Activated CD4-positive, alpha-beta T cell treated with anti-CD3 and anti-CD28 coated beads for 36 hours (primary cell): Measurements from ENCODE around the gene PRKAG2. TPM values are rescaled to one million over a fixed set of nuclear protein-coding genes. Genes with fewer than 3 reads are reported as not detected.

Experiments
- ATAC-seq: fragments of 200-7000 bp; cut with Tn5 transposase; one replicate; pipeline ENCODE4 v1.10.0; 2021; ENCODE audit warnings: mild to moderate bottlenecking, moderate library complexity
- CTCF ChIA-PET: fragments of 350-600 bp; sonication (Branson Sonifier 250); formaldehyde crosslinking; loops from one replicate; lab custom pipeline; 2021; ENCODE audit warnings: antibody characterized with exemption; lab: Charles Lee
- POLR2A ChIA-PET: fragments of 350-600 bp; sonication (Branson Sonifier 250); formaldehyde crosslinking; loops from one replicate; lab custom pipeline; 2021; ENCODE audit warnings: antibody characterized with exemption, inconsistent platforms; lab: Charles Lee
- DNase-seq: peaks from one replicate; pipeline ENCODE4 v3.0.0-alpha.2; 2020
- H3K27ac Mint-ChIP-seq: one replicate; pipeline ENCODE4 v1.8.0; 2021; ENCODE audit warnings: mixed read lengths
- H3K27me3 Mint-ChIP-seq: one replicate; pipeline ENCODE4 v1.8.0; 2021; ENCODE audit warnings: mixed read lengths
- H3K36me3 Mint-ChIP-seq: one replicate; pipeline ENCODE4 v1.8.0; 2021; ENCODE audit warnings: low read depth, mixed read lengths
- H3K4me1 Mint-ChIP-seq: one replicate; pipeline ENCODE4 v1.8.0; 2021; ENCODE audit warnings: mixed read lengths
- H3K4me3 Mint-ChIP-seq: one replicate; pipeline ENCODE4 v1.8.0; 2021; ENCODE audit warnings: mild to moderate bottlenecking, moderate library complexity, mixed read lengths
- H3K9me3 Mint-ChIP-seq: one replicate; pipeline ENCODE4 v1.8.0; 2021; ENCODE audit warnings: low read depth, mixed read lengths
- intact Hi-C, 2 experiments: fragments of 100-400 bp; cut with DNase I in 1 of 2; cut with micrococcal nuclease in 1 of 2; formaldehyde crosslinking; loops; one replicate each; pipeline versions ENCODE4 v1.14.2 to v1.15.1; 2022 to 2024; cut with DNase I, micrococcal nuclease
- total RNA-seq, 2 experiments: library from RNA; stranded (reverse); gene quantifications; one replicate each; pipeline ENCODE4 v1.2.3, GENCODE V29; 2021

The PRKAG2 gene
- total RNA-seq, 2 experiments from 2014 or later: 19.6 to 21.5 TPM

DNA sequence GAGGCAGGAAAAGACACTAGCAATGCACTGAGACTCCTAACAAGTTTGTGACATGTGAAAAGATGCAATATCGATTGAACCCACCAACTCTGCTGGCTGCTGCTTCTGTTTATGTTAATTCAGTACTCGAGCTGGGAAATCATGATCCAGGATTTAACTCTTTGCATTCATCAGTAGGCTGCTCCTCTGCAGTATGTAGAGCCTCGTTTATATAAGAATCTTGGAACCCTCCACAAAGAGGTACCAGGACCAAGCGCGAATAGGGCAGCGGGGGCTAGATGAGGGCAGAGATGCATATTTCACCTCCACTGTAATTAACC is 7.8 kb downstream of the PRKAG2 start:
- ATAC-seq (no peak), DNase-seq (no peak)
- H3K27me3 Mint-ChIP-seq: no peaks in the 10 kb centered on the region
- ChIA-PET POLR2A (interaction anchor here (0.6 kb wide), 1 partner anchor 15 kb away, joined by 4 read pairs; no protein-coding TSS in a partner anchor), CTCF (interaction anchor here (0.7 to 1.8 kb wide), 2 partner anchors 86 to 236 kb away, joined by 3 to 6 read pairs; no protein-coding TSS in a partner anchor)
- H3K36me3 Mint-ChIP-seq: no peaks in the 10 kb centered on the region
- H3K4me1 Mint-ChIP-seq: peaks cover 12% of the 10 kb centered on the region
- H3K27ac Mint-ChIP-seq: no peak overlapping the region
- intact Hi-C loops: no loop called here
- no peaks in the 10 kb centered on the region for H3K9me3 Mint-ChIP-seq
- no peak overlapping the region for H3K4me3 Mint-ChIP-seq

DNA sequence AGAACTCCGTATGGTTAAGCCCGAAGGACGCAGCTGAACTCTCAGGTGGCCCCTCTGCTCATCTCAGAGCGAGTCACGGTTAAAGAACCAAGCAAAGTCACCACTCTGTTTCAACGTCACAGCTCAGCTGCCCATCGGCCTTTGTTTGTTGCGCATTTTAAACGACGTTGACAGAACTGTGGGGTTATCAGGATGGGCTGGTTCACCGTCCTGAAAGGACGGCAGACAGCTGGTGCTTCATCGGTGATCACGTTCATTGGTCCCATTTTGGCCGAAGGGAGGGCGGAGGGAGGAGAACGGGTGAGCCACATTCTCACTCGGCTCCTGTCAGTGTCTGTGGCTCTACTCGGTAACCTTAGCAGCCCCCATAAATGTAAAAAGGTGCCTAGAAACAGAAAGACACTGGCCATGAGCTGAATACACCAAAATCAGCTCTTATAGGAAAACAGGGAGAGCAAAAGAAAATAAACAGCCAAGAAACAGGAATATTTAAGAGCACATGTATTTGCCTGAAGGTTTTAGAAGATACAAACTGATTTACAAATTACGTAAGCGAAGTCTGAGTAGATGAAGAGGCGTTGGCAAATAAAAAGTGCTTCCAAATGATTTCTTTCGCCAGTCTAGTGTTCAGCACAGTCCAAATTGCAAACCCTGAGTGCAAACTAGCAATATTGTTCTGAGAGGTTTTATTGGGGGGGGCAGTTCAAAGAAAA is 8.4 kb downstream of the PRKAG2 start:
- Mint-ChIP-seq H3K9me3 (no peaks in the 10 kb centered on the region), H3K27ac (no peak overlapping the region), H3K4me1 (peaks cover 10% of the 10 kb centered on the region), H3K4me3 (no peak overlapping the region), H3K27me3 (no peaks in the 10 kb centered on the region), H3K36me3 (no peaks in the 10 kb centered on the region)
- intact Hi-C loops: no loop called here
- CTCF ChIA-PET: interaction anchor here (0.6 to 1.8 kb wide), 4 partner anchors 60 to 235 kb away, joined by 3 to 6 read pairs (median 3); no protein-coding TSS in a partner anchor
- DNase-seq: no peak
- ATAC-seq: no peak
- POLR2A ChIA-PET: interaction anchor here (0.6 kb wide), 2 partner anchors 14 to 257 kb away, joined by 4 to 6 read pairs; no protein-coding TSS in a partner anchor

DNA sequence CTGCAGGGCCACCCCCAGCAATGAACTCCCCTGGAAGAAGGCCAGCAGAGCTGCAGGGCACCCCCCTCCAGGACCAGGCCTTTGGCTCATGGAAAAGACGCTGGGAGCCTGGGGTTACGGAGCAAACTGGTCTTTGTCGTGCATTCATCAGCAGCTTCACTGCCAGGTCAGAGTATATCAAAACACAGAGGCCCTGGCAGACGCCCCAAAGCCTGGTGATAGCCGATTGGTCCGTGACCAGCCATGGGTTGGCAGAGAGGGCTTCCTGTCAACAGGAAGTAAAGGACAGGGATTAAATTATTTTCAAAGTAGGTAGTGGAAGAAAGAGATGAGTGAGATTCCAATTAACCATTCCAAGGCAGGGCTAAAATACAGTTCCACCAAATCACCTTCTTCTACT is 9.0 kb downstream of the PRKAG2 start:
- no peak for DNase-seq
- H3K27ac Mint-ChIP-seq: no peak overlapping the region
- no peaks in the 10 kb centered on the region for H3K9me3 Mint-ChIP-seq
- POLR2A ChIA-PET: interaction anchor here (0.6 kb wide), 1 partner anchor 258 kb away, joined by 6 read pairs; no protein-coding TSS in a partner anchor
- H3K36me3 Mint-ChIP-seq: no peaks in the 10 kb centered on the region
- intact Hi-C loops: no loop called here
- H3K27me3 Mint-ChIP-seq: no peaks in the 10 kb centered on the region
- CTCF ChIA-PET: interaction anchor here (0.6 to 1.8 kb wide), 3 partner anchors 61 to 178 kb away, joined by 3 to 6 read pairs (median 3); no protein-coding TSS in a partner anchor
- no peak overlapping the region for H3K4me3 Mint-ChIP-seq
- ATAC-seq: no peak
- peaks cover 9% of the 10 kb centered on the region for H3K4me1 Mint-ChIP-seq

DNA sequence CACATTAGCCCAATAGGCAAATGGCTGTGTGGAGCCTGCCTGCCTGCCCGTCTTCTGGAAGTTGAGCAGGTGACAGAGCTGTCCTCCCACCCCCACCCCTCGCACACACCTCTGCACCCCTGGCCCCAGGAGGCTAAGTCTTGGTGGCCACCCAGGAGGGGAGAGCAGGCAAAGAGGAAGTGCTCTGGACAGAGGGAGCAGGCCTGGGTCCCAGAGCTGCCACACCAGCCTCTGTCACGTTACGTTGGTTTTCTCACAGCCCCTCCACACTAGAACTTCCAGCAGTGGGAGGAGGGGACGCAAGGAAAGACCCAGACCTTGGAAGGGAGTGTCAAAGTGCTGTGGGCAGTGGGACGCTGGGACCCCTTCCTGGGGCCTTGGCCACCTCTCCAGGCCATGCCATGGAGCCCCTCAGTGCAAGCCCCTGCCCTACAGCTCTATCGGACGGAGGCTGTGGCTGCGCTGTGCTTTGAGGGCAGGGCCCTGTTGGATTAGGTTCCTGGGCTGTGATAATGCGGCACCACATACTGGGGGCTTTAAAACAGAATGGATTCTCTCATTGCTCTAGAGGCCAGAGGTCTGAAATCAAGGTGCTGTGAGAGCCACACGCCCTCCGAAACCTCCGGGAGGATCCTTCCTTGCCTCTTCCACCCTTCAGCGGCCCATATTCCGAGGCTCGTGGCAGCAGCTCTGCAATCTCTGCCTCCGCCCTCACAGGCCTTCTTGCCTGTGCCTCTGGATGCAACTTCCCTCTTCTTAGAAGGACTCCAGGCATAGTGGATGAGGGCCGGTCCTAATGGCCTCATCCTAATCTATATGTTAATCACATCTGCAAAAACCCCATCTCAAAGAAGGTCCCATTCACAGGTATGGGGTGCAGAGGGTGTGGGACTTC is 9.9 kb downstream of the PRKAG2 start:
- H3K4me3 Mint-ChIP-seq: no peak overlapping the region
- H3K27me3 Mint-ChIP-seq: no peaks in the 10 kb centered on the region
- CTCF ChIA-PET: interaction anchor here (1.0 kb wide), 1 partner anchor 67 kb away, joined by 3 read pairs; no protein-coding TSS in a partner anchor
- H3K4me1 Mint-ChIP-seq: peaks cover 7% of the 10 kb centered on the region
- DNase-seq: no peak
- POLR2A ChIA-PET: no interaction called here
- no peaks in the 10 kb centered on the region for H3K9me3 Mint-ChIP-seq
- no peaks in the 10 kb centered on the region for H3K36me3 Mint-ChIP-seq
- intact Hi-C loops: no loop called here
- no peak for ATAC-seq
- no peak overlapping the region for H3K27ac Mint-ChIP-seq

DNA sequence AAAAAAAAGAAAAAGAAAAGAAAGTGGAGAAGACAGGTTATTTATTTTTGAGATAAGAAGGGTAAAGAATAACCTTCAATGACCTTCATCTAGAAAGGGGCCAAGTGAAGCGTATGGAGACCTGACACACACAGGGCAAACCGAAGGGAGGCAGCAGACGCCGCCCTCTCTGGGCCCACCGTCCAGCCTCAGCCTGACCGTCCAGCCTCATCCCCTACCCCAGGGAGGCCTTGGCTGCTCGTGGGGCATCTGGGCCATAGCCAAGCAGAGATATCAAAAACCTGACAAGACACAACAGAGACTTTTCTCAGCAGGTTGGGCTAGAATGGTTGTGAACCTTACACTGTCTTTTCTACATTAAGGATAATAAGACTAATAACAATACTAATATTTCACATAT is 10.9 kb downstream of the PRKAG2 start:
- no peak overlapping the region for H3K4me3 Mint-ChIP-seq
- intact Hi-C loops: no loop called here
- DNase-seq: no peak
- H3K36me3 Mint-ChIP-seq: no peaks in the 10 kb centered on the region
- H3K9me3 Mint-ChIP-seq: no peaks in the 10 kb centered on the region
- ChIA-PET CTCF (interaction anchor here (0.6 to 1.0 kb wide), 2 partner anchors 68 to 84 kb away, joined by 3 read pairs; no protein-coding TSS in a partner anchor), POLR2A (no interaction called here)
- no peaks in the 10 kb centered on the region for H3K27me3 Mint-ChIP-seq
- H3K27ac Mint-ChIP-seq: no peak overlapping the region
- peaks cover 2% of the 10 kb centered on the region for H3K4me1 Mint-ChIP-seq
- no peak for ATAC-seq

DNA sequence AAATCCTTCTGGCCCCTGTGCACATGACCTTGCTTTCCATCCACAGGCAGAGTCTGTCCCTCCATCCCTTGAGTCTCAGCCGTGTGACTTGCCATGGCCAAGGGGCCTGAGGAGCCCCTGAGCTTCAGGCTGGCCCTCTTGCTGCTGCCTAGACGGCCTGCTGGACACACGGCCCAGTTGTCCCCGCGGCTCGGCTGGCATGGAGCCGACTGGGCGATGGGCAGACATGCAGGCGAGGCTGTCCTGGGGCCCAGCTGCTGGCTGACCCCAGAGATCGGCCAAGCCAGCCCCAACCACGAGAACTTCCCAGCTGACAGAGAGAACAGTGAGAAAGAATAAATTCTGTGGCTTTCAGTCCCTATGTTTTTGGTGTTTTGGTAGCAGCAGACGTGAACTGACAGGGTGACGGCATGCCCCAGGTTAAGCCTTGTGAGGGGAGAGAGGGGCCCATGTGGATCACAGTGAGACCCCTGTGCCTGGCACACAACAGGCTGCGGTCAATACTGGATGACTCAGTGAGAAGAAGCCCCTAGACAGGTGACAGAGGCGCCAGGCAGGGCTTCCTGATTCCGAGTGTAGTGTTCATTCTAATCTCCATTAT is 11.7 kb downstream of the PRKAG2 start:
- Mint-ChIP-seq H3K9me3 (no peaks in the 10 kb centered on the region), H3K36me3 (no peaks in the 10 kb centered on the region), H3K4me3 (no peak overlapping the region), H3K27me3 (no peaks in the 10 kb centered on the region), H3K4me1 (no peaks in the 10 kb centered on the region), H3K27ac (no peak overlapping the region)
- no peak for DNase-seq
- intact Hi-C loops: no loop called here
- no peak for ATAC-seq
- ChIA-PET POLR2A (no interaction called here), CTCF (no interaction called here)

DNA sequence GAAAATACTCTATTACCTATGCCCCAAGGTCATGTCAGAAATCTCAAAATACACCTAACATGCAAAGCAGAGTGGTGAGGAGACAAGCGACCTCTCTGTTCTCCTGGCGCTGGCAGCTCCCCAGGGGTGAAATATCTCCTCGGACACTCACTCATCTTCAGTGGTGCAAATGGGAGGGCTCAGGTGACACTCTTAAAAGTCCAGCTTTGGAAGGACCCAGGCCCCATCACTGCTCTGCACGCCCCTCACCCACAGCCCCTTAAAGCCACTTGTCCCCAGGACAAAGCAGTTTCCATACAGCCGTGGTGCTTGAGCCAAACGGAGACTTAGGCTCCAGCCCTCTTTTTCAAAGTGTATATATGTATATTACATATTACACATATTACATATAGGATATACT is 12.4 kb downstream of the PRKAG2 start:
- ATAC-seq (no peak), DNase-seq (no peak)
- no peak overlapping the region for H3K27ac Mint-ChIP-seq
- H3K27me3 Mint-ChIP-seq: no peaks in the 10 kb centered on the region
- H3K4me3 Mint-ChIP-seq: no peak overlapping the region
- intact Hi-C loops: no loop called here
- no peaks in the 10 kb centered on the region for H3K4me1 Mint-ChIP-seq
- no peaks in the 10 kb centered on the region for H3K9me3 Mint-ChIP-seq
- ChIA-PET POLR2A (no interaction called here), CTCF (no interaction called here)
- H3K36me3 Mint-ChIP-seq: no peaks in the 10 kb centered on the region

DNA sequence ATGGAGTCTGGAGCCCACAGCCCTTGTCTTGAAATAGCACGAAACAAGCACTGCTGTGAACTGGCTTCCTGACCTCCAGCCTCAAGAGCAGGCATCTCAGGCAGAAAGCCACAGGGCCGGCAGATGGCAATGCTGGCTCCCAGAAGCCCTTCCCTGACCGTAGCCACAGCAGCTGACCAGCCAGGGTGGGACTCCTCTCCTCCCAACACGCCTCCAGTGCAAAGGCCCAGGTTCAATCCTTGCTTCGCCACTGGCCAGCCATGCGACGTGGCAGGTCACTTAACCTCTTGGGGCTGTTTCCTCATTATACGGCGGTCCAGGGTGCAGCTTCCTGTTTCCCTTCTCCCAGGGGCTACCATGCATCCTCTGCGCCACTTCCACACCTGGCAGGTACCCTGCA is 12.8 kb downstream of the PRKAG2 start:
- H3K27me3 Mint-ChIP-seq: no peaks in the 10 kb centered on the region
- ChIA-PET CTCF (no interaction called here), POLR2A (interaction anchor here (0.5 kb wide), 1 partner anchor 325 kb away, joined by 8 read pairs; no protein-coding TSS in a partner anchor)
- no peaks in the 10 kb centered on the region for H3K36me3 Mint-ChIP-seq
- H3K4me1 Mint-ChIP-seq: no peaks in the 10 kb centered on the region
- H3K27ac Mint-ChIP-seq: no peak overlapping the region
- intact Hi-C loops: no loop called here
- H3K4me3 Mint-ChIP-seq: no peak overlapping the region
- H3K9me3 Mint-ChIP-seq: no peaks in the 10 kb centered on the region
- ATAC-seq (no peak), DNase-seq (no peak)

DNA sequence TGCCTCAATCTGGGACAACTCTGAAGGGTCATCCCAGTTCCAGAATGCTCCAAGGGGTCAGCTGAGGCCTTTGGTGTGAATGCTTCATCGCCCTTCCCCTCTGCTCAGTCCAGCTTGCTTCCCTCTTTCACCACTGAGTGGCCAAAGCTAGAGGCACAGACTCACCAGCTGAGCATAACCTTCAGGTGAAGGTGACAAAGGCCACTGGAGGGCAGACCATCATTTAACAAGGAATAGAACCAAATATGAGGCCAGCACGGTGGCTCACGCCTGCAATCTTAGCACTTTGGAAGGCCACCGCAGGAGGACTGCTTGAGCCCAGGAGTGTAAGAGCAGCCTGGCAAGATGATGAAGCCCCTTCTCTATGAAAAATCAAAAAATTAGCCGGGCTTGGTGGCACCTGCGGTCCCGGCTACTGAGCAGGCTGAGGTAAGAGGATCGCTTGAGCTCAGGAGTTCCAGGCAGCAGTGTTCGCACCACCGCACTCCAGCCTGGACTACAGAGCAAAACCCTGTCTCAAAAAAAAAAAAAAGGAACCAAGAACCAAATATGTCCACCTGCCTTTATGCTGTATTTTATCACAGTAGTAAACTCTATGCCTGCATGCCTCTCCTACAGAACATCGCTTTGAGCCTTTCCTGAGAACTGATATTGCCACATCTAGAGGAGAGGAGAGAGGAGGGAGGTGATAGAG is 13.4 kb downstream of the PRKAG2 start:
- no peak for ATAC-seq
- no peaks in the 10 kb centered on the region for H3K36me3 Mint-ChIP-seq

DNA sequence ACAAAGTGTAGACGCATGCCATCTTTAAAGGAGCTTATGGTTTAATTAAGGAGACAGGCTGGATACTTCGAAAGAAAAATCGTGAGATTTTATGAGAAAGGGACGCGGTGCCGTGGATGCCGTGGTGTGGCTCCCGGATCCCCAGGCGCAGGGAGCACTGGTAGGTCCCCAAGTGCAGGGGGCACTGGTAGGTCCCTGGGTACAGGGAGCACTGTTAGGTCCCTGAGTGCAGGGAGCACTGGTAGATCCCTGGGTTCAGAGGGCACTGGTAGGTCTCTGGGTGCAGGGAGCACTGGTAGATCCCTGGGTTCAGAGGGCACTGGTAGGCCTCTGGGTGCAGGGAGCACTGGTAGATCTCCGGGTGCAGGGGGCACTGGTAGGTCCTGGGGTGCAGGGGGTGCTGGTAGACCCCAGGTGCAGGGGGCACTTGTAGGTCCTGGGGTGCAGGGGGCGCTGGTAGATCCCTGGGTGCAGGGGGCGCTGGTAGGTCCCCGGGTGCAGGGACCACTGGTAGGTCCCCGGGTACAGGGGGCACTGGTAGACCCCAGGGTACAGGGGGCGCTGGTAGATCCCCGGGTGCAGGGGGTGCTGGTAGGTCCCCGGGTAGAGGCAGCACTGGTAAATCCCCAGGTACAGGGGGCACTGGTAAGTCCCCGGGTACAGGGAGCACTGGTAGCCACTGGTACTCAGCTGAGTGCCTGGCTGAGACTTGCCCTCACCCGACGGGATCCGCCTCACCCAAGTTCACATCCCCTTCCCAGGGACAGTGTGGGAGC is 14.1 kb downstream of the PRKAG2 start:
- ATAC-seq (no peak), DNase-seq (no peak)
- Mint-ChIP-seq H3K9me3 (no peaks in the 10 kb centered on the region), H3K27me3 (no peaks in the 10 kb centered on the region), H3K4me1 (peaks cover 4% of the 10 kb centered on the region), H3K36me3 (no peaks in the 10 kb centered on the region), H3K4me3 (no peak overlapping the region), H3K27ac (no peak overlapping the region)
- ChIA-PET POLR2A (no interaction called here), CTCF (interaction anchor here (0.9 kb wide), 1 partner anchor 12 kb away, joined by 4 read pairs; no protein-coding TSS in a partner anchor)
- intact Hi-C loops: no loop called here

More for the DNA sequence above, 13.4 kb downstream of the PRKAG2 start:
- no peak overlapping the region for H3K27ac Mint-ChIP-seq
- DNase-seq: no peak
- CTCF ChIA-PET: interaction anchor here (0.9 kb wide), 1 partner anchor 11 kb away, joined by 4 read pairs; no protein-coding TSS in a partner anchor
- peaks cover 4% of the 10 kb centered on the region for H3K4me1 Mint-ChIP-seq
- no peaks in the 10 kb centered on the region for H3K9me3 Mint-ChIP-seq
- H3K27me3 Mint-ChIP-seq: no peaks in the 10 kb centered on the region
- H3K4me3 Mint-ChIP-seq: no peak overlapping the region
- intact Hi-C loops: no loop called here
- POLR2A ChIA-PET: interaction anchor here (0.5 kb wide), 1 partner anchor 325 kb away, joined by 8 read pairs; no protein-coding TSS in a partner anchor
